ENCODE measurements around the gene TMEM131.

DNA sequence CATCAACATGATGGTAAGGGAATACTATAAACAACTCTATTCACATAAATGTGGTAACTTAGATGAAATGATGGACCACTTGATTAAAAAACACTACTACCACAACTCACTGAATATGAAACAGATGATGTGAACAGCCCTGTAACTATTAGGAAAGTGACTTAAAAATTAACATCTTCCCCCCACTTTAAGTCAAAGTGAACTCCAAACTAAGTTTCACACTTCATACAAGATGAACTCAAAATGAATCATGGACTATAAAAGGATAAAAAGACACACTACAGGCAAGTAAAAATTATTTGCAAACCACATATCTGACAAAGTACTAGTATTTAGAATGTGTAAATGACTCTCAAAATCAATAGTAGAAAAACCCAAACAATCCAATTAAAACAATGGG lies 210.8 kb downstream of the TMEM131 start:
- TF ChIP-seq, protein P1, sequence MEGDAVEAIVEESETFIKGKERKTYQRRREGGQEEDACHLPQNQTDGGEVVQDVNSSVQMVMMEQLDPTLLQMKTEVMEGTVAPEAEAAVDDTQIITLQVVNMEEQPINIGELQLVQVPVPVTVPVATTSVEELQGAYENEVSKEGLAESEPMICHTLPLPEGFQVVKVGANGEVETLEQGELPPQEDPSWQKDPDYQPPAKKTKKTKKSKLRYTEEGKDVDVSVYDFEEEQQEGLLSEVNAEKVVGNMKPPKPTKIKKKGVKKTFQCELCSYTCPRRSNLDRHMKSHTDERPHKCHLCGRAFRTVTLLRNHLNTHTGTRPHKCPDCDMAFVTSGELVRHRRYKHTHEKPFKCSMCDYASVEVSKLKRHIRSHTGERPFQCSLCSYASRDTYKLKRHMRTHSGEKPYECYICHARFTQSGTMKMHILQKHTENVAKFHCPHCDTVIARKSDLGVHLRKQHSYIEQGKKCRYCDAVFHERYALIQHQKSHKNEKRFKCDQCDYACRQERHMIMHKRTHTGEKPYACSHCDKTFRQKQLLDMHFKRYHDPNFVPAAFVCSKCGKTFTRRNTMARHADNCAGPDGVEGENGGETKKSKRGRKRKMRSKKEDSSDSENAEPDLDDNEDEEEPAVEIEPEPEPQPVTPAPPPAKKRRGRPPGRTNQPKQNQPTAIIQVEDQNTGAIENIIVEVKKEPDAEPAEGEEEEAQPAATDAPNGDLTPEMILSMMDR (IDR thresholded peaks at IDR 0.05), result no peak
- TF ChIP-seq POLR2A (IDR thresholded peaks at IDR 0.05), result no peak
